Measurements from ENCODE around the gene PDIA4. TPM values are rescaled to one million over a fixed set of nuclear protein-coding genes. Genes with fewer than 3 reads are reported as not detected.

Gene PDIA4
- total RNA-seq, 1 experiment from 2014 or later = 217 TPM

- TF ChIP-seq CTCF (IDR thresholded peaks at IDR 0.05 in 2 of 3, conservative IDR thresholded peaks at IDR 0.05 in 1 of 3; ENCODE audit: borderline replicate concordance in 1 of 3, insufficient read depth in 1 of 3, low read depth in 2 of 3, low read length in 2 of 3) (no peak), YY1 (IDR thresholded peaks at IDR 0.05; ENCODE audit: extremely low read depth, insufficient replicate concordance, low read depth, low read length) (no peak), TCF7L2 (IDR thresholded peaks at IDR 0.05; ENCODE audit: borderline replicate concordance, extremely low read depth, insufficient read depth, insufficient read length) (no peak), RAD21 (IDR thresholded peaks at IDR 0.05; ENCODE audit: low read depth) (no peak)
Measured at GRCh38 chr7:148963583-148964482, 64.5 kb downstream of the PDIA4 start (continued).

GRCh38 chr7:148962823-148963582 is 65.3 kb downstream of the PDIA4 start:
- Histone ChIP-seq H3K27me3 (ENCODE audit: insufficient read depth, low read length) (no peaks in the 10 kb centered on the region), H3K79me2 (ENCODE audit: insufficient read depth, low read length) (no peaks in the 10 kb centered on the region), H3K4me3 (replicated peaks in 1 of 2; ENCODE audit: low read depth in 1 of 2, low read length in 2 of 2) (peak overlapping the region; percentile 40 to 50), H3K4me2 (ENCODE audit: low read length) (peak overlapping the region; percentile 70), H3K4me1 (ENCODE audit: control insufficient read depth in 1 of 2, insufficient read depth in 2 of 2, low read length in 2 of 2) (peaks cover 0 to 39% of the 10 kb centered on the region in 2 experiments; a peak in 2 of 4 replicates), H2AFZ (ENCODE audit: low read depth, low read length, poor library complexity, severe bottlenecking) (peak overlapping the region; percentile 75), H3K36me3 (ENCODE audit: control insufficient read depth in 1 of 2, insufficient read depth in 2 of 2, low read length in 2 of 2) (no peaks in the 10 kb centered on the region), H4K20me1 (ENCODE audit: insufficient read depth) (no peaks in the 10 kb centered on the region), H3K9me2 (ENCODE audit: insufficient read depth) (no peaks in the 10 kb centered on the region), H3K9me3 (ENCODE audit: control insufficient read depth in 1 of 2, insufficient read depth in 1 of 2, low read depth in 1 of 2, low read length in 2 of 2) (no peaks in the 10 kb centered on the region), H3K9ac (ENCODE audit: low read length) (peak overlapping the region; percentile 40), H3K27ac (ENCODE audit: low read depth, low read length) (no peak overlapping the region)
- ATAC-seq (peak; percentile 26; the same call in 1 of the 2 replicates), DNase-seq (ENCODE audit: low read depth, low spot score) (peak; percentile 60)
- intact Hi-C loops (cut with micrococcal nuclease) = loop anchor here (1.0 to 10.0 kb wide), 4 partner anchors 22 to 459 kb away; partner anchors contain the start of gene CUL1
- BruUV-seq (replicated peaks) = no TSS peak
- POLR2A ChIA-PET = interaction anchor here (1.2 to 1.6 kb wide), 2 partner anchors 22 to 698 kb away, joined by 3 to 6 read pairs; no protein-coding TSS in a partner anchor
- TF ChIP-seq CBX3 (IDR thresholded peaks at IDR 0.05; ENCODE audit: low read depth) = 0 out of 2 replicates have a peak, but pooled peaks have one; percentile 1
- TF ChIP-seq POLR2A (IDR thresholded peaks at IDR 0.05; ENCODE audit: borderline replicate concordance, extremely low read depth, insufficient read depth, insufficient read length) = no peak
- TF ChIP-seq FOSL1 (IDR thresholded peaks at IDR 0.05; ENCODE audit: low read depth) = 0 out of 2 replicates have a peak, but pooled peaks have one; percentile 28
- peak; percentile 29 for TF ChIP-seq YY1 (IDR thresholded peaks at IDR 0.05; ENCODE audit: extremely low read depth, insufficient replicate concordance, low read depth, low read length)
- TF ChIP-seq EZH2 (IDR thresholded peaks at IDR 0.05) = no peak
- TF ChIP-seq CTCF (IDR thresholded peaks at IDR 0.05 in 2 of 3, conservative IDR thresholded peaks at IDR 0.05 in 1 of 3; ENCODE audit: borderline replicate concordance in 1 of 3, insufficient read depth in 1 of 3, low read depth in 2 of 3, low read length in 2 of 3) = peak; percentile 62 to 94 (median 88)
- peak; percentile 84 for TF ChIP-seq ATF3 (IDR thresholded peaks at IDR 0.05)
- peak; percentile 99 for TF ChIP-seq RAD21 (IDR thresholded peaks at IDR 0.05; ENCODE audit: low read depth)
- RAD21 ChIA-PET (ENCODE audit: low non-redundant PET in 1 of 2, low total read pairs in 2 of 2, uncharacterized antibody in 2 of 2, unreplicated experiment in 2 of 2) = interaction anchor here (0.6 to 2.3 kb wide), 5 partner anchors 25 to 561 kb away, joined by 3 to 6 read pairs (median 3); no protein-coding TSS in a partner anchor
- CTCF ChIA-PET = interaction anchor here (0.6 to 1.6 kb wide), 12 partner anchors 43 to 721 kb away, joined by 3 to 14 read pairs (median 3); no protein-coding TSS in a partner anchor

Data from HCT116 (cell line).